ENCODE data around the gene HECW1. TPM values are rescaled to one million over a fixed set of nuclear protein-coding genes. Genes with fewer than 3 reads are reported as not detected.

The HECW1 gene
- polyA plus RNA-seq, 1 donor (not counting 4 experiments of a cell fraction or from before 2014, with no cell fraction given): not detected

DNA sequence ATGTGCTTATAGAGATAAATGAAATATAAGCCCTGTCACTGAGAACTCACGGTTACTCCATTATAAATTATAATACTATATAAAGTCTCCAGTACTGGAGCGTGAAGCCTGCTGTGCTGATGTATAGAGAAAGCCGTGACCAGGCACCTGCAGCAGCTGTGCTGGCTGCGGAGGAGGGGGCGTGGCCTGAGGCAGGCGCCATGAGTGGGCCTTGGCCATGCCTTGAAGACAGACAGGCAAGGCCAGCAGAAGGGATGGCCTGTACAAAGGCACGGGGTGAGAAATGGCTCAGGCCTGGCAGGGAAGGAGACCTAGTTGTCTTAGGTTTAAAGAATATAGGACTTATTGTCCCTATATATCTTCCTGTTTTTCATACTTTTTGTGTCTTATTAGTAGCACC lies 251.9 kb downstream of the HECW1 start:
- Histone ChIP-seq H3K9me3 (ENCODE audit: control insufficient read depth, low read depth, low read length) (no peaks in the 10 kb centered on the region), H4K20me1 (ENCODE audit: control insufficient read depth, extremely low read depth, insufficient read depth, low read length) (no peaks in the 10 kb centered on the region), H3K4me2 (ENCODE audit: control insufficient read depth, extremely low read depth, insufficient read depth, low read depth, low read length) (no peak overlapping the region), H3K36me3 (ENCODE audit: control insufficient read depth in 2 of 2, extremely low read depth in 1 of 2, insufficient read depth in 2 of 2, low read length in 2 of 2) (no peaks in the 10 kb centered on the region), H3K4me1 (ENCODE audit: control insufficient read depth, extremely low read depth, insufficient read depth, low read length) (no peaks in the 10 kb centered on the region), H3K79me2 (ENCODE audit: control insufficient read depth, insufficient read depth, low read length) (no peaks in the 10 kb centered on the region), H3K27me3 (ENCODE audit: control insufficient read depth, extremely low read depth, insufficient read depth, low read length) (no peaks in the 10 kb centered on the region), H3K4me3 (ENCODE audit: control insufficient read depth in 2 of 3, extremely low read depth in 1 of 3, insufficient read depth in 2 of 3, low read depth in 1 of 3, low read length in 3 of 3) (no peak overlapping the region), H2AFZ (ENCODE audit: control insufficient read depth, low read length) (no peak overlapping the region), H3K27ac (ENCODE audit: control insufficient read depth, insufficient read depth, low read length) (no peak overlapping the region), H3K9me1 (ENCODE audit: control insufficient read depth, extremely low read depth, insufficient read depth, low read length) (no peaks in the 10 kb centered on the region), H3K9ac (ENCODE audit: control insufficient read depth, extremely low read depth, insufficient read depth, low read length) (no peak overlapping the region)
- TF ChIP-seq, protein P1, sequence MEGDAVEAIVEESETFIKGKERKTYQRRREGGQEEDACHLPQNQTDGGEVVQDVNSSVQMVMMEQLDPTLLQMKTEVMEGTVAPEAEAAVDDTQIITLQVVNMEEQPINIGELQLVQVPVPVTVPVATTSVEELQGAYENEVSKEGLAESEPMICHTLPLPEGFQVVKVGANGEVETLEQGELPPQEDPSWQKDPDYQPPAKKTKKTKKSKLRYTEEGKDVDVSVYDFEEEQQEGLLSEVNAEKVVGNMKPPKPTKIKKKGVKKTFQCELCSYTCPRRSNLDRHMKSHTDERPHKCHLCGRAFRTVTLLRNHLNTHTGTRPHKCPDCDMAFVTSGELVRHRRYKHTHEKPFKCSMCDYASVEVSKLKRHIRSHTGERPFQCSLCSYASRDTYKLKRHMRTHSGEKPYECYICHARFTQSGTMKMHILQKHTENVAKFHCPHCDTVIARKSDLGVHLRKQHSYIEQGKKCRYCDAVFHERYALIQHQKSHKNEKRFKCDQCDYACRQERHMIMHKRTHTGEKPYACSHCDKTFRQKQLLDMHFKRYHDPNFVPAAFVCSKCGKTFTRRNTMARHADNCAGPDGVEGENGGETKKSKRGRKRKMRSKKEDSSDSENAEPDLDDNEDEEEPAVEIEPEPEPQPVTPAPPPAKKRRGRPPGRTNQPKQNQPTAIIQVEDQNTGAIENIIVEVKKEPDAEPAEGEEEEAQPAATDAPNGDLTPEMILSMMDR (optimal IDR thresholded peaks at IDR 0.05 in 1 of 3, IDR thresholded peaks at IDR 0.05 in 1 of 3, conservative IDR thresholded peaks at IDR 0.05 in 1 of 3; ENCODE audit: extremely low read depth in 1 of 3, insufficient read depth in 2 of 3, low read length in 3 of 3): no peak
- DNase-seq (ENCODE audit: low read depth, low spot score) (no peak), FAIRE-seq (no peak)
- dilution Hi-C loops (cut with MboI; ENCODE audit: extremely low pct_ligation_motif_present, low sequenced_read_pairs): no loop called here

DNA sequence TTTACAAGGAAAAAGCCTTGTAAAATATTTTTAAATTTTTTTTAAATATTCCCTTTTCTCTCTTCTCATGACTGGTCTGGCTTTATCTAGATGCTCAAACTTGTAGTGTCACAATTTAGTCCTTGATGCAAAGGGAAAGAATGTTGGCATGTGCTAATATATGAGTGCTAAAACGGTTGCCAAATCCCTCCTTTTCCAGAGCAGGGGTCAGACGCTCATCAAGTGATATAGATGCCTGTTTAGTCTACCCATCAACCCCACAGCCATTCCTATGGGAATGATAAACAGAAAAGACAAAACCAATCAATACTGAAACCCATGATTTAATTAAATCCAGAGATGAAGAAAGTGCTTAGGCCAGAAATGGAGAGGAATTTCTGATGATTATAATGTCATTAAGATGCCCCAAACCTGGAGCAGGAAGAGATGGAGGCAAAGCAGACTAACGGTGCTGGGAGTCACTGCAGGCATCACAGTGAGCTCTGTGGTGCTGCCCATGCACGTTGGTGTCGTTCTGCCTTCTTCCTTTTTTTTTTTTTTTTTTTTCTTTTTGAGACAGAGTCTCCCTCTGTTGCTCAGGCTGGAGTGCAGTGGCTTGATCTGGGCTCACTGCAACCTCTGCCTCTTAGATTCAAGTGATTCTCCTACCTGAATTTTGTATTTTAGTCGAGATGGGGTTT lies 260.4 kb downstream of the HECW1 start:
- no peaks in the 10 kb centered on the region for H3K36me3 ChIP-seq (ENCODE audit: control insufficient read depth in 2 of 2, extremely low read depth in 1 of 2, insufficient read depth in 2 of 2, low read length in 2 of 2)
- H3K79me2 ChIP-seq (ENCODE audit: control insufficient read depth, insufficient read depth, low read length): no peaks in the 10 kb centered on the region
- dilution Hi-C loops (cut with MboI; ENCODE audit: extremely low pct_ligation_motif_present, low sequenced_read_pairs): no loop called here
- no peak for FAIRE-seq
- H3K27me3 ChIP-seq (ENCODE audit: control insufficient read depth, extremely low read depth, insufficient read depth, low read length): no peaks in the 10 kb centered on the region
- H3K4me2 ChIP-seq (ENCODE audit: control insufficient read depth, extremely low read depth, insufficient read depth, low read depth, low read length): no peak overlapping the region
- no peaks in the 10 kb centered on the region for H3K9me3 ChIP-seq (ENCODE audit: control insufficient read depth, low read depth, low read length)
- no peak for DNase-seq (ENCODE audit: low read depth, low spot score)
- no peak overlapping the region for H3K27ac ChIP-seq (ENCODE audit: control insufficient read depth, insufficient read depth, low read length)
- H2AFZ ChIP-seq (ENCODE audit: control insufficient read depth, low read length): no peak overlapping the region
- no peaks in the 10 kb centered on the region for H4K20me1 ChIP-seq (ENCODE audit: control insufficient read depth, extremely low read depth, insufficient read depth, low read length)
- no peaks in the 10 kb centered on the region for H3K9me1 ChIP-seq (ENCODE audit: control insufficient read depth, extremely low read depth, insufficient read depth, low read length)
- no peaks in the 10 kb centered on the region for H3K4me1 ChIP-seq (ENCODE audit: control insufficient read depth, extremely low read depth, insufficient read depth, low read length)
- H3K9ac ChIP-seq (ENCODE audit: control insufficient read depth, extremely low read depth, insufficient read depth, low read length): no peak overlapping the region
- no peak for TF ChIP-seq EZH2 (IDR thresholded peaks at IDR 0.05; ENCODE audit: low read length)
- TF ChIP-seq, protein P1 (optimal IDR thresholded peaks at IDR 0.05 in 1 of 3, IDR thresholded peaks at IDR 0.05 in 1 of 3, conservative IDR thresholded peaks at IDR 0.05 in 1 of 3; ENCODE audit: extremely low read depth in 1 of 3, insufficient read depth in 2 of 3, low read length in 3 of 3): no peak
- H3K4me3 ChIP-seq (ENCODE audit: control insufficient read depth in 2 of 3, extremely low read depth in 1 of 3, insufficient read depth in 2 of 3, low read depth in 1 of 3, low read length in 3 of 3): no peak overlapping the region

All from keratinocyte (primary cell).